Measurements from ENCODE around the gene PTBP1.
"Not testable (repeated sequence)": the region's sequence is repeated elsewhere in the genome, so short reads cannot be mapped to it uniquely, and the experiment has no call there.

The PTBP1 gene

GRCh38 chr19:853614-854220 lies 56.5 kb downstream of the PTBP1 start:
- not testable (repeated sequence) for DNase-seq (ENCODE audit: low read depth in 3 of 3)

GRCh38 chr19:854549-854948 lies 57.3 kb downstream of the PTBP1 start:
- DNase-seq (ENCODE audit: low read depth in 3 of 3): no peak

- no peak for DNase-seq (ENCODE audit: low read depth in 3 of 3)
Observed at GRCh38 chr19:855142-855541, 57.9 kb downstream of the PTBP1 start.

- no peak for DNase-seq (ENCODE audit: low read depth in 3 of 3)
Observed at GRCh38 chr19:855566-856120, 58.4 kb downstream of the PTBP1 start.

GRCh38 chr19:858284-858683 lies 61.0 kb downstream of the PTBP1 start:
- DNase-seq (ENCODE audit: low read depth in 3 of 3): no peak

GRCh38 chr19:858868-859843 lies 61.9 kb downstream of the PTBP1 start, which contains the start of gene CFD:
CFD (plus strand) TSS chr19:859664; CDS start chr19:859690, 26 bp downstream.
- no peak for DNase-seq (ENCODE audit: low read depth in 3 of 3)

GRCh38 chr19:861141-861755 lies 64.0 kb downstream of the PTBP1 start:
- DNase-seq (ENCODE audit: low read depth in 3 of 3): no peak

Data from stimulated activated CD4-positive, alpha-beta T cell treated with anti-CD3 and anti-CD28 coated beads, TNF-alpha, amount 100 ng/mL, for 4 hours (primary cell).